Coronary artery (tissue), 2 donors: Measurements from ENCODE around the gene ADGRG1.

Experiments used
- DNase-seq: peaks from one replicate; pipeline ENCODE4 v3.0.0-alpha.2; 2017; ENCODE audit warnings: low spot score
- H3K27ac ChIP-seq, 2 donors: fragments of 200-600 bp; sonication (generic); one replicate each; pipeline ENCODE4 v1.5.1; 2016 to 2019
- H3K4me3 ChIP-seq: fragments of 200-600 bp; sonication (generic); 2 replicates; pipeline ENCODE4 v1.5.1; 2016; ENCODE audit warnings: mild to moderate bottlenecking, moderate library complexity
- TF ChIP-seq, protein P1 (sequence below): fragments of 200-600 bp; sonication (generic); IDR thresholded peaks from one replicate; pipeline ENCODE4 v1.5.1; 2019; ENCODE audit warnings: antibody characterized with exemption

The ADGRG1 gene

DNA sequence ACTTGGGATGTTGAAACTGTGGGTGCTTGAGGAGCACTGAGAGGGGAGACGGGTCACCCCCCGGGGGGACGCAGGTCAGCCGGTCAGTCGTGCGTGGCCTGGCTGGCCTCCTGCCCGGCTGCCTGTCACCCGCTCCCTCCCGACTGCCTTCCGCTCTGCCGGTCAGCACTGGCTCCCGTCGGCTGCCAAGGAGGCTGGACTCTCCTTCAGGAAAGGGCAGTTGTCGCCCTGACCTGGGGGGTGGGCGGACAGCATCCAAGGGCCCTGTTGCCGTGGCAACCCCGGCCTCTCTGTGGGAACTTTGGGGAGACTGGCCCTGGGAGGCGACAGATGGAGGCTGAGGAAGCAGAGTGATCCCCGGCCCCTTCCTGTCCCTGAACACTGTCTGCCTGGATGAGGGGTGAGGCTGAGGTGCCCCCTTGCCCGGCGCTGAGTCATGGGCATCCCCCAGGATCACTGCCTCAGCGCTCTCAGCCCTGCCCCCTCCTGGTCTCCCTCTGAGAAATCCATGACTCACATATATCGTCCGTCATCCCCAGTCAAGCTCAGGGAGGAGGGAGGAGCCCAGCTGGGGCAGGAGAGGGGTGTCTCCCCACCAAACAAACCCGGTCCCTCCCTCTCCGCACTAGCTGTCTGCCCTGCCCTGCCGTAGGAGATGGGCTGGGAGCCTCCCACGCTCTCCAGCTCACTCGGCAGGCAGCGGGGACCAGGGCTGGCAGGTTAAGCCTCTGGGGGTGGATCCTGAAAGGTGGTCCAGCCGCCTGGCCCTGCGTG lies at the start of gene ADGRG1:
Gene ADGRG1, plus strand, starts transcription at position 623 of the 774 bp plus-strand sequence. CDS start 21,658 bp downstream, outside the sequence.
- DNase-seq, result peak; percentile 84
- Histone ChIP-seq H3K27ac (peak within 1 kb of the TSS; percentile 20 to 88), H3K4me3 (peak within 1 kb of the TSS; percentile 74)
- TF ChIP-seq, protein P1, sequence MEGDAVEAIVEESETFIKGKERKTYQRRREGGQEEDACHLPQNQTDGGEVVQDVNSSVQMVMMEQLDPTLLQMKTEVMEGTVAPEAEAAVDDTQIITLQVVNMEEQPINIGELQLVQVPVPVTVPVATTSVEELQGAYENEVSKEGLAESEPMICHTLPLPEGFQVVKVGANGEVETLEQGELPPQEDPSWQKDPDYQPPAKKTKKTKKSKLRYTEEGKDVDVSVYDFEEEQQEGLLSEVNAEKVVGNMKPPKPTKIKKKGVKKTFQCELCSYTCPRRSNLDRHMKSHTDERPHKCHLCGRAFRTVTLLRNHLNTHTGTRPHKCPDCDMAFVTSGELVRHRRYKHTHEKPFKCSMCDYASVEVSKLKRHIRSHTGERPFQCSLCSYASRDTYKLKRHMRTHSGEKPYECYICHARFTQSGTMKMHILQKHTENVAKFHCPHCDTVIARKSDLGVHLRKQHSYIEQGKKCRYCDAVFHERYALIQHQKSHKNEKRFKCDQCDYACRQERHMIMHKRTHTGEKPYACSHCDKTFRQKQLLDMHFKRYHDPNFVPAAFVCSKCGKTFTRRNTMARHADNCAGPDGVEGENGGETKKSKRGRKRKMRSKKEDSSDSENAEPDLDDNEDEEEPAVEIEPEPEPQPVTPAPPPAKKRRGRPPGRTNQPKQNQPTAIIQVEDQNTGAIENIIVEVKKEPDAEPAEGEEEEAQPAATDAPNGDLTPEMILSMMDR, result no peak

DNA sequence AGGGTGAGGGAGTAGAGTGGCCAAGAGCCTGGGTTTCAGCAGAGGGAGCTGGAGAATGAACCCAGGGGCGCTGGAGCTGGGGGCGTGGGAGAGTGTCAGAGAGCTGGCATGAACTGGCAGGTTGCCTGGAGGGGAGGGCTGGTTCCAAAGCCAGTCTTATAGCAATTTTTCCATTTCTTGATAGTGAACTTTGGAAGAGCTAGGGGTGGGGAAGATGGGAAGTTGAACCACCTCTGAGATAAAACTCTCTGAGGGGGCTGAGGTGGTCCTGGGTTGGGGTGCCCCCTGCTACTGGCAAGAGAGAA lies 49.1 kb upstream of the ADGRG1 start:
- Histone ChIP-seq H3K4me3 (no peak overlapping the region), H3K27ac (no peak overlapping the region)
- DNase-seq, result peak; percentile 49
- TF ChIP-seq, protein P1, result no peak

DNA sequence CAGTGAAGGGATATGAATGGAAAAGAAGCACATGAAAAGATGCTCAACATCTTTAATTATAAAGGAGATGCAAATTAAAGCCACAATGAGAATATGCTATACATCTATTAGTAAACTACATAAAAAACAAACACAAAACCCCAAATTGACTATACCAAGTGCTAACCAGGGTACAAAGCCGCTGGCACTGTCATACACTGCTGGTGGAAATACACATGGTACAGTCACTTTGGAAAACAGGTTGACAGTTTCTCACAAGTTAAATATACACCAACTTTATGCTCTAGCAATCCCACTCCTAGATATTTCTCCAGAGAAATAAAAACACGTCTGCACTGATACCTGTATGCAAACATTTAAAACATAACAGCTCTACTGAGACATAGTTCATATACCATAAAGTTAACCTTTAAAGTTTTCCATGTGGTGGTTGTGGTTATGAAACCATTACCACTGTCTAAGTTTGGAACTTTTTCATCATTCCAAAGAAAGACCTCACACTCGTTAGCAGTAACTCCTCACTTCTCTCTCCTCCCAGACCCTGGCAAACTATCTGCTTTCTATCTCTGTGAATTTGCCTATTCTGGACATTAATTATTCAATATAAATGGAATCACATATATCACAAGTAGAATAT lies 43.3 kb upstream of the ADGRG1 start:
- H3K4me3 ChIP-seq, result no peak overlapping the region
- no peak for DNase-seq
- no peak overlapping the region for H3K27ac ChIP-seq
- TF ChIP-seq, protein P1, result no peak

DNA sequence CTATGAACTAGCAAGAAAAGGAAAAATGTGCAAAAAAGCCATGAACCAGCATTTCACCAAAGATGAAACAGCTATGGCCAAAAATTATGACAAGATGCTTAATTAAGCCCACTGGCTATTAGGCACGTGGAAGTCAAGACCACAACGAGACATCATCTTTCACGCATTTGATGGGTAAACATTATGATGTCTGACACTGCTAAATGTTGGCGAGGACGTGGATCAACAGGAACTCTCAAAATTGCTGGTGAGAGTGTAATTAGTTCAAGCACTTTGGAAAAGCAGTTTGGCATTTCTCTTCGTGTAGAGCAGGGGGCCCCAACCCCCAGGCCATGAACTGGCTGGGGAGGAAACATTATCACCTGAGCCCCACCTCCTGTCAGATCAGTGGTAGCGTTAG lies 39.6 kb upstream of the ADGRG1 start:
- Histone ChIP-seq H3K4me3 (no peak overlapping the region), H3K27ac (no peak overlapping the region)
- DNase-seq, result no peak
- TF ChIP-seq, protein P1, result no peak

DNA sequence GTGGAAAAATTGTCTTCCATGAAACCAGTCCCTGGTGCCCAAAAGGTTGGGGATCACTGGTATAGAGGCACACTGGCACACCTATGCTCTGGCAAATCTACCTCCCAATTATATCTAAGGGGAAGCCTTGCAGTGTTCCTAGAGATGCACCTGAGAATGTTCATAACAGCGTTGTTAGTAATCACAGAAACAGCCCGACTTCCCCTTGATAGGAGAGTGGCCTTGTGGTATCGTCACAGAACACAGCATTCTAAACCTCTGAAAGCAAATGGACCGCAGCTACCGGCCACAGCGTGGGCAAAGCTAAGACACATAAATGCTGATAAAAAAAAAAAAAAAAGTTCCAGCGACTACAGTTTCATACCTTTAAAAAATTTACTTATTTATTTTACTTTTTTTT lies 39.1 kb upstream of the ADGRG1 start:
- DNase-seq, result no peak
- Histone ChIP-seq H3K4me3 (no peak overlapping the region), H3K27ac (no peak overlapping the region)
- TF ChIP-seq, protein P1, result no peak

DNA sequence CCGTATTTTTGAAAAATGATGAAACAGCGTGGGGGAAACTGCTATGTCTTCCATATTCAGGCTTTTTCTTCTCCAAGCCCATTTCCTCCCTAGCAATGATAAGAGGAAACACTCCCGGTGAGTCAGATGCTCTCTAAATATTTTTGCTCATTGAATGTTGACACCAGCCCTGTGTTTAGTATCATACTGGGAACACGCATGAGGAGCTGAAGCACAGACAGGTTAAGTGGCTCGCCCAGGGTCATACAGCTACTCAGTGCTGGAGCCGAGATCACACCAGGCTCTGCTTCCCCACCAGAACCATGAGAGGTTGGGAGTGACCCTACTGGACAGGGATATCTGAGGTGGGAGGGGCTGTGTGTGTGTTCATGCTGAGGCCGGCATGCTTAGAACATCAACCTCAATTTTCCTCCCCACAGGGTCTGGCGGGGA lies 37.8 kb upstream of the ADGRG1 start:
- Histone ChIP-seq H3K4me3 (no peak overlapping the region), H3K27ac (peak overlapping the region in 1 of 2 donors; percentile 40)
- TF ChIP-seq, protein P1, result no peak
- DNase-seq, result no peak
